ENCODE measurements around the gene COPS7B.

Gene COPS7B

GRCh38 chr2:231764760-231765159 lies 21.5 kb upstream of the COPS7B start:
- no peak overlapping the region for H3K9ac ChIP-seq (ENCODE audit: low read length)
- H3K36me3 ChIP-seq (ENCODE audit: control insufficient read depth, low read depth, low read length) = no peaks in the 10 kb centered on the region
- H3K4me1 ChIP-seq (ENCODE audit: control insufficient read depth, low read depth, low read length) = peaks cover 4% of the 10 kb centered on the region
- H3K27me3 ChIP-seq (ENCODE audit: control insufficient read depth, insufficient read depth, low read length) = no peaks in the 10 kb centered on the region
- no peak overlapping the region for H3K4me3 ChIP-seq (ENCODE audit: low read length)
- no peaks in the 10 kb centered on the region for H3K9me3 ChIP-seq (ENCODE audit: control insufficient read depth, low read depth, low read length)
- H3K27ac ChIP-seq (ENCODE audit: low read length) = no peak overlapping the region

DNA sequence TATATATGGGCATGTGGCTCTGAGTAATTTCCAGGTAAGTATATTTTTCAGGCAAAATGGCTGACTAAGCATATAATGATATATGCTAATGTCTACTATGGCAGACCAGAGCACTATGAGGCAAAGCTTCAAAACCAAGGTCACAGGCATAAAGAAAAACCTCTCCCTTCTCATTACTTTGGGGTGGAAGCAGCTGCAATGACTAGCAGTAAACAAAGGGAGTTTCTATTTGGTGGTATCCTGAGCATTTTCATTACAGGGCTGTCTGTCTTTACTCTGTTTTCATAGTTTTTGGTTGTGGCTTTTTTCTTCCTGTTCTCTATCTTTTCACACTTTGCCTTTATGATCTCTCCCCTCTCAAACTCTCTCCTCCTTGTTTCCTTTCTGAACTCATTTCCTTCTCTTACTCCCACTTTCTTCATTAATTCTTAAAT lies 20.7 kb upstream of the COPS7B start:
- Histone ChIP-seq H3K9me3 (ENCODE audit: control insufficient read depth, low read depth, low read length) (no peaks in the 10 kb centered on the region), H3K27me3 (ENCODE audit: control insufficient read depth, insufficient read depth, low read length) (no peaks in the 10 kb centered on the region), H3K9ac (ENCODE audit: low read length) (no peak overlapping the region), H3K4me3 (ENCODE audit: low read length) (no peak overlapping the region), H3K27ac (ENCODE audit: low read length) (no peak overlapping the region), H3K36me3 (ENCODE audit: control insufficient read depth, low read depth, low read length) (no peaks in the 10 kb centered on the region), H3K4me1 (ENCODE audit: control insufficient read depth, low read depth, low read length) (peaks cover 4% of the 10 kb centered on the region)

DNA sequence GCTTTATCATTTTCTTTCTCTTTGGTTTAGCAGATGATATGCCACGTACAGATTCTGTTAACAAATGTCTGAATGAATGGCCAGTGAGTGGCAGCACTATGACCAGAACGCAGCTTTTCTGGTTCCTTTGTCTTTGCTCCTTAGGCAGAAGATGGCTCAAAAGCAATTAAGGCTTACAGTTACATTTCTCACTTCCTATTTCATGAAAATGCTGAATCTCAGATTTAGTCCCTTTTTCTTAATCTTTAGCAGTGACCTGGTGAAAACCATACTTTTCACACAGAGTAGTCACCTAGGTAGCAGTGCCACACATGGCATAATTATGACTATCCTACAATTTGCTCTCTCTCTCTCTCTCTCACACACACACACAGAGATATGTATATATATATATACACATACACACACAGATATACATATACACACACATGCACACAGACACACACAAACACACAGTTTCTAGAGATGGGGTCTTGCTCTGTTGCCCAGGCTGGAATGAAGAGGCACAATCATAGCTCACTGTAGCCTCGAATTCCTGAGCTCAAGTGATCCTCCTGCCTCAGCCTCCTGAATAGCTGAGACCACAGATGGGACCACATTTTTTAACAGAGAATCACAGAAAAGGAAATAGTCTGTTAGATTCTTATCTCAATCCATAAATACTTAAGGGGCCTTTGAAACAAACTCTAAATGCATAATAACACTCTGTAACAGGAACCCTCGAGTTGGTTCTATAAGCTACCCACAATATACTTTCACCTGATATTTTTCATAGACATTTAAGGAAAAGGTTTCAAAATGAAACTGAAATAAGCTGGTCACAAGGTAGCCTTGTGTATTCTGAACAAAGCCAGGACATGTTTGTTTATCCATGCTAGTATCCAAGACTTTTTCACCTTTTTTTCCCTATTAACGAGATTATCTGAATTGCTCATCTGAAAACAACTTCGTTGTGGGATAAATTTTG lies 16.8 kb upstream of the COPS7B start:
- Histone ChIP-seq H3K36me3 (ENCODE audit: control insufficient read depth, low read depth, low read length) (no peaks in the 10 kb centered on the region), H3K27me3 (ENCODE audit: control insufficient read depth, insufficient read depth, low read length) (no peaks in the 10 kb centered on the region), H3K27ac (ENCODE audit: low read length) (no peak overlapping the region), H3K4me1 (ENCODE audit: control insufficient read depth, low read depth, low read length) (peaks cover 4% of the 10 kb centered on the region), H3K4me3 (ENCODE audit: low read length) (no peak overlapping the region), H3K9me3 (ENCODE audit: control insufficient read depth, low read depth, low read length) (no peaks in the 10 kb centered on the region), H3K9ac (ENCODE audit: low read length) (no peak overlapping the region)

DNA sequence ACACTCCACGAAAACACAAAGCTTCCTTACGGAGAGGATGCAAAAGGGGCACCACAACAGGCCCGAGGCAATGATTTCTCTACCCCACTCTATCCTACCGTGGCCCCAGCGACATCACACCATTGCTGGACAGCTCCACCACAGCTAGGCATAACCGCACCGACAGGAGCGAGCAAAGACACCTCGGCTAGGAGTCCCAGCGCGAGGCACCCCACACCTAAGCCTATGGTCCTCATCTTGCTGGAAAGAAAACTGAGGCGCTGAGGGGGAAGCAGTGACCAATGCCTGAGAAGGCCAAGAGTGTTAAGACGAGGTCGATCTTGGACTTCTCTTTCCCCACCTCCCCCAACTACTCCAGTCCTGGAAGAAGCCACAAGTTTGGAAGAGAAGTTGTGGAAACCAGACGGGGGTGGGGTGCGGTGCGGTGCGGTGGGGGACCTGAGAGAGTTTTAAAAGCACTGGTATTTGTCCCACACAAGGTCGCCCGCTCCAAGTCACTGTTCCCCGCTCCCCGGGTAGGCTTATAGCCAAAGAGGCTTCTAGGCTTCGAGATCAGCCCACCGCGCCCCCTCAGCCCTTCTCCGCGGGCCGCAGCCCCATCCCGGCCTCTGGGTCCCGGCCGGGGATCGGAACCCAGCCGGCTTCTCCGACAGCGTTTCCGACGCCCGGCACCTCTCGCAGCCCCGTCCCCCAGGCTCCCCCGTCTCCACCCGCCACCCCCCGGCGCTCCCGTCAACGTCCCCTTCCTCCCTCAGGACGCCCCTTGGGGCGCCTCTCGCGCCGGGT lies 5.9 kb upstream of the COPS7B start:
- Histone ChIP-seq H3K27ac (ENCODE audit: low read length) (no peak overlapping the region), H3K4me1 (ENCODE audit: control insufficient read depth, low read depth, low read length) (peaks cover 14% of the 10 kb centered on the region), H3K9ac (ENCODE audit: low read length) (peak overlapping the region; percentile 47), H3K36me3 (ENCODE audit: control insufficient read depth, low read depth, low read length) (no peaks in the 10 kb centered on the region), H3K27me3 (ENCODE audit: control insufficient read depth, insufficient read depth, low read length) (peaks cover 9% of the 10 kb centered on the region), H3K4me3 (ENCODE audit: low read length) (peak overlapping the region; percentile 96), H3K9me3 (ENCODE audit: control insufficient read depth, low read depth, low read length) (no peaks in the 10 kb centered on the region)

GRCh38 chr2:231780909-231781797 lies 5.1 kb upstream of the COPS7B start, which contains the start of gene PDE6D:
TSS of gene PDE6D (minus strand) at chr2:231781282. CDS start at chr2:231781114, 168 bp downstream.
- peak within 1 kb of the TSS; percentile 96 for H3K4me3 ChIP-seq (ENCODE audit: low read length)
- peaks cover 17% of the 10 kb centered on the region for H3K4me1 ChIP-seq (ENCODE audit: control insufficient read depth, low read depth, low read length)
- no peaks in the 10 kb centered on the region for H3K9me3 ChIP-seq (ENCODE audit: control insufficient read depth, low read depth, low read length)
- no peaks in the 10 kb centered on the region for H3K36me3 ChIP-seq (ENCODE audit: control insufficient read depth, low read depth, low read length)
- H3K27me3 ChIP-seq (ENCODE audit: control insufficient read depth, insufficient read depth, low read length) = peaks cover 9% of the 10 kb centered on the region
- no peak within 1 kb of the TSS for H3K27ac ChIP-seq (ENCODE audit: low read length)
- peak within 1 kb of the TSS; percentile 47 for H3K9ac ChIP-seq (ENCODE audit: low read length)

DNA sequence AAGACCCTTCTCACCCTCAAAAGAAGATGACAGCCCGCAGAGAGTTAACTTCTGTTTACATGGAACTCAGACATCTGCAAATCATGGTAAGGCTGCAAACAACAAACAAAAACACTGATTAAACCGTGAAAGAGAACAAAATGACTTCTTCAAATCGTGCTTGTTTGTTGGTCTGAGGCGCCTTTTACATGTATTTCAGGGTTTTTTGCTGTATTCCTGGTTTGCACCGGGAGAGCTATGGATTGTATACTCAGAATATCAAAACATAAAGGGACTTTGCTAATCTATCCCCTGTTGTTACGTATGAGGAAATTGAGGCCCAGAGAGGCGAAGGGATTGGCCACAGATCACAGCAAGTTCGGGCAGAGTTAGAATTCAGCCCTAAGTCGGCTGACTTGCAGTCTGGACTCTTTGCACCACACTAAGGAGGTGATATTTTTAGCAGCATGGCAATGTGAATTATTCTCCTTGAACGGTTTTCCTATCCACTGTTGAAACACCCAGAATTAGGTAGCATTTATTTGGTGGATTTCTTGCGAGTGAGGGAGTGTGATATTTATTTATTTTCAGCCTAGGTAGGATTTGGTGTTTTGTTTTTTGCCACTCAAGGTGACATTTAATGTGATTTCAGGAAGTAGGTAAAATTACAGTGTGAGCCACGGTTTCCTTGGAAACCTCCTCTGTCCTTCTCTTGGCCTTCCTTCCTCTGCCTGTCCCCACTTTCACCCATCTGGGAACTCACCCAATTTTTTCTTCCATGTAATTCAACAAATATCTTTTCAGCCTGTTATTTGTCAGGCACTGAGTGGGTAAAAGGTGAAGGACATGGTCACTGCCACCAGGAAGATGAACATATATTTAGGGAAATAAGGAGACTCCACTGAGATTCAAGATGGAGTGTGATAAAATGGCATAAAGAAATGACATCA lies 4.2 kb upstream of the COPS7B start:
- Histone ChIP-seq H3K4me3 (ENCODE audit: low read length) (peak overlapping the region; percentile 96), H3K4me1 (ENCODE audit: control insufficient read depth, low read depth, low read length) (peaks cover 17% of the 10 kb centered on the region), H3K9ac (ENCODE audit: low read length) (peak overlapping the region; percentile 47), H3K27me3 (ENCODE audit: control insufficient read depth, insufficient read depth, low read length) (peaks cover 9% of the 10 kb centered on the region), H3K27ac (ENCODE audit: low read length) (no peak overlapping the region), H3K9me3 (ENCODE audit: control insufficient read depth, low read depth, low read length) (no peaks in the 10 kb centered on the region), H3K36me3 (ENCODE audit: control insufficient read depth, low read depth, low read length) (no peaks in the 10 kb centered on the region)

DNA sequence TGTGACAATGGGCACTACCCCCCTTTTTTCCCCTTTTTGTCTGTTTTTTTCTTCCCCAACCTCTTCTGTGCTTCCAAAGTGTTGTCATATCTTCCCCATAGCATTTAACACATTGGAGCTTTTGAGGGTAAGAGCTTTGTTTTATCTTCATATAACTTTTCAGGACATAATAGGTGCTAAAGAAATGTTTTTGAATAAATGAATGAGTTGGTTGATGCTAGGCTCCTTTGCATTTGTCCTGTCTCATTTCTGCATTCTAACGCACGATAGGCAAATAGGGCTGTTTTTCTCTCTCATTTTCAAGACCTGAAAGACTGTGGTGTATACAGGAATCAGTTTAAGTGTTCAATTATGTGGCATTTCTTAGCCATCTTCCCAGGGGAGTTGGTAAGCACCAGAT lies 832 bp upstream of the COPS7B start:
- H3K4me1 ChIP-seq (ENCODE audit: control insufficient read depth, low read depth, low read length) = peaks cover 16% of the 10 kb centered on the region
- H3K9ac ChIP-seq (ENCODE audit: low read length) = peak overlapping the region; percentile 80
- H3K27ac ChIP-seq (ENCODE audit: low read length) = no peak overlapping the region
- H3K9me3 ChIP-seq (ENCODE audit: control insufficient read depth, low read depth, low read length) = no peaks in the 10 kb centered on the region
- H3K27me3 ChIP-seq (ENCODE audit: control insufficient read depth, insufficient read depth, low read length) = no peaks in the 10 kb centered on the region
- peaks cover 4% of the 10 kb centered on the region for H3K36me3 ChIP-seq (ENCODE audit: control insufficient read depth, low read depth, low read length)
- H3K4me3 ChIP-seq (ENCODE audit: low read length) = peak overlapping the region; percentile 68

DNA sequence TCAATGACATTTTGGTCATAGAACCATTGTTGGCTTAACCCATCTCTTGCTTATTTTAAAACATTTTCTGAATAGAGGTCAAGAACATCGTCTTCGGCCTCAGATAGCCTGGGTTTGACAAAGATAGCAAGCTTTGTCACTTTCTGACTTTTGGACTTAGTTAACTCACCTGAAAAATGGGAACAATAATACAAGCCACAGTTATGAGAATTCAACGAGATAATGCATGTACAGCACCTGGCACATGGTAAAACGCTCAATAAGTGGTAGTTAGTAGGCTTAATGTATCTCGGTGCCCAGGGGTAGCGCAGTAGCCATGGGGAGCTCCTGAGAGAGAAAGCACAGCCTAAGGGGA lies 446 bp upstream of the COPS7B start:
- H3K4me3 ChIP-seq (ENCODE audit: low read length) = peak overlapping the region; percentile 68
- no peaks in the 10 kb centered on the region for H3K9me3 ChIP-seq (ENCODE audit: control insufficient read depth, low read depth, low read length)
- H3K4me1 ChIP-seq (ENCODE audit: control insufficient read depth, low read depth, low read length) = peaks cover 16% of the 10 kb centered on the region
- peak overlapping the region; percentile 79 for H3K27ac ChIP-seq (ENCODE audit: low read length)
- H3K9ac ChIP-seq (ENCODE audit: low read length) = peak overlapping the region; percentile 80
- no peaks in the 10 kb centered on the region for H3K27me3 ChIP-seq (ENCODE audit: control insufficient read depth, insufficient read depth, low read length)
- H3K36me3 ChIP-seq (ENCODE audit: control insufficient read depth, low read depth, low read length) = peaks cover 4% of the 10 kb centered on the region

DNA sequence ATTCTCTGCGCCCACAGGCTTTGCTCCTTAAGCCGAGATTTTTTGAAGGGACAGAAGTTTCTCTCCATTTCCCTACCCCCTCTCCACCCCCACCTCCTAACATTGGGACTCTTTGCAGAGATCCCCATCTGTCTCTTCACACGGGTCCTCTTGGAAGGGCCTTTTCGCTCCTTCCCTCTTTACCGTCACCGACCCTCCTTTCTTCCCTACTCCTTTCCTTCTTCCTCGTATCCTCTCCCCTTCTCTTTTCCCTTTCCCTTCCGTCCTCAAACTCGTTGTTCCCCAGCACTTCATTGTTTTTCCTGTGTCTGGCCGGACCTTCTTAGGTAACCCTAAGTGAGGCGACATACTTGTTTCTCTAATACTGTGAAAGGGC lies 660 bp downstream of the COPS7B start:
- no peaks in the 10 kb centered on the region for H3K27me3 ChIP-seq (ENCODE audit: control insufficient read depth, insufficient read depth, low read length)
- H3K9me3 ChIP-seq (ENCODE audit: control insufficient read depth, low read depth, low read length) = no peaks in the 10 kb centered on the region
- H3K9ac ChIP-seq (ENCODE audit: low read length) = peak overlapping the region; percentile 80
- no peak overlapping the region for H3K27ac ChIP-seq (ENCODE audit: low read length)
- peak overlapping the region; percentile 68 for H3K4me3 ChIP-seq (ENCODE audit: low read length)
- peaks cover 16% of the 10 kb centered on the region for H3K4me1 ChIP-seq (ENCODE audit: control insufficient read depth, low read depth, low read length)
- H3K36me3 ChIP-seq (ENCODE audit: control insufficient read depth, low read depth, low read length) = peaks cover 8% of the 10 kb centered on the region

DNA sequence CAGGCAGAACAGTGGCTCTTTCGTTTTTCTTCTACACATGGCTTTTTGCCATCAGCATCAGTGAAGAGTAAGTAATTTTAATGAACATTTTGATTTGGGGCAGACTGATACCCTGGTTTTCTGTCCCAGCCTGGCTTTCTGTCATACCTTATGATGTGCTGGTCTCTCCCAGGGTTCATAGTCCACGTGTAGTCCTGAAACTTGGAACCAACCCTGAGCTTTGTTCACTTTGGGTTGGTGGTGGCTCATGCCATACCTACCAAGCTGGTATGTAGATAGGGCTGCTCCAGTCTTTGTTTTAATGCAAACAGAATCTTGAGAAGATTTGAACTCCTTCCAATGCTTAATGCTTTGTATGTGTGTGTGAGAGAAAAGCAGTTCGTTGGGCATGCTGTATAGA lies 4.9 kb downstream of the COPS7B start:
- H3K9ac ChIP-seq (ENCODE audit: low read length) = no peak overlapping the region
- H3K27ac ChIP-seq (ENCODE audit: low read length) = no peak overlapping the region
- H3K4me1 ChIP-seq (ENCODE audit: control insufficient read depth, low read depth, low read length) = peaks cover 6% of the 10 kb centered on the region
- no peaks in the 10 kb centered on the region for H3K27me3 ChIP-seq (ENCODE audit: control insufficient read depth, insufficient read depth, low read length)
- H3K9me3 ChIP-seq (ENCODE audit: control insufficient read depth, low read depth, low read length) = no peaks in the 10 kb centered on the region
- peaks cover 18% of the 10 kb centered on the region for H3K36me3 ChIP-seq (ENCODE audit: control insufficient read depth, low read depth, low read length)
- H3K4me3 ChIP-seq (ENCODE audit: low read length) = no peak overlapping the region
